ENCODE measurements around the gene TRPV4.

- TF ChIP-seq GATA2 (IDR thresholded peaks at IDR 0.05; ENCODE audit: low read depth, low read length) (no peak), GATA3 (IDR thresholded peaks at IDR 0.05; ENCODE audit: low read depth, low read length) (no peak)
Observed at GRCh38 chr12:109830718-109831117, 2.5 kb downstream of the TRPV4 start.

All from SH-SY5Y (cell line).